Kidney (tissue), 14 donors: Measurements from ENCODE around the gene SHROOM4. TPM values are rescaled to one million over a fixed set of nuclear protein-coding genes. Genes with fewer than 3 reads are reported as not detected.
A peak's percentile ranks its signal among the peaks of the same experiment; 100 is the strongest.

Source experiments
- DNase-seq, 5 donors: peaks; one replicate each; pipeline ENCODE4 v3.0.0-alpha.2; 2013 to 2020
- FAIRE-seq: peaks from 2 replicates; lab custom pipeline; 2012; peaks lifted over from hg19 to GRCh38; lab: Jason Lieb, UNC
- H3K27ac ChIP-seq, 2 donors: one replicate each; pipeline ENCODE4 v1.7.0; 2013; ENCODE audit warnings: low read depth in 2 of 2, low read length in 2 of 2, inconsistent platforms in 1 of 2
- H3K27me3 ChIP-seq: one replicate; pipeline ENCODE4 v1.7.1; 2013; ENCODE audit warnings: low read length, inconsistent platforms; ENCODE audit not compliant: control insufficient read depth, insufficient read depth
- H3K36me3 ChIP-seq, 3 donors: one replicate each; pipeline versions ENCODE4 v1.7.0 to v1.7.1; 2013; ENCODE audit warnings: low read length in 3 of 3, control low read depth in 1 of 3, inconsistent platforms in 1 of 3; ENCODE audit not compliant: insufficient read depth in 3 of 3, control insufficient read depth in 2 of 3
- H3K4me1 ChIP-seq, 3 donors: one replicate each; pipeline versions ENCODE4 v1.7.0 to v1.7.1; 2013; ENCODE audit warnings: low read length in 3 of 3, inconsistent platforms in 1 of 3, low read depth in 1 of 3; ENCODE audit not compliant: control insufficient read depth in 2 of 3, insufficient read depth in 2 of 3
- H3K4me3 ChIP-seq, 3 donors: one replicate each; pipeline versions ENCODE4 v1.7.0 to v1.8.1; 2013; ENCODE audit warnings: low read length in 3 of 3, control low read depth in 1 of 3, inconsistent platforms in 1 of 3
- H3K9ac ChIP-seq, 3 donors: one replicate each; pipeline versions ENCODE4 v1.7.0 to v1.7.1; 2013; ENCODE audit warnings: low read length in 3 of 3, control low read depth in 1 of 3, inconsistent platforms in 1 of 3
- H3K9me3 ChIP-seq, 3 donors: one replicate each; pipeline versions ENCODE4 v1.7.0 to v1.7.1; 2013; ENCODE audit warnings: low read length in 3 of 3, control low read depth in 1 of 3, inconsistent platforms in 1 of 3; ENCODE audit not compliant: control insufficient read depth in 2 of 3, insufficient read depth in 1 of 3
- intact Hi-C: fragments of 100-400 bp; cut with DNase I; formaldehyde crosslinking; loops from one replicate; pipeline ENCODE4 v1.11.1; 2022
- polyA plus RNA-seq: library from polyadenylated mRNA; stranded (reverse); fragments of 350-450 nt; fragmentation: Illumina TruSeq; extraction: RNeasy Lipid Tissue Mini Kit (QIAGEN cat#74804); gene quantifications from one replicate; pipeline ENCODE4 v1.2.3, GENCODE V29; 2014; ENCODE audit warnings: low read depth, low replicate concordance; ENCODE audit not compliant: insufficient read depth
- total RNA-seq: library from RNA; stranded (reverse); fragmentation: NEBNext Ultra II Directional; extraction: Animal tissue kit (Norgen Biotek cat#: 25700); gene quantifications from one replicate; pipeline ENCODE4 v1.2.1, GENCODE V29; 2021
- TF ChIP-seq, protein P1 (sequence below): IDR thresholded peaks from 3 replicates; pipeline ENCODE4 v1.5.1; 2012; ENCODE audit warnings: mild to moderate bottlenecking, moderate library complexity, borderline replicate concordance; ENCODE audit not compliant: insufficient read depth; ENCODE audit errors: extremely low read depth
- donor health status: control.
- donor health status: control.
- donor health status: control.
- donor health status: control.
- donor health status: control.
- donor health status: DM: yes; HTN: yes; CAD: no.
- donor health status: Normal renal cell carcinoma (clear cell type).

SHROOM4 gene
- total and polyA plus RNA-seq, 2 donors from 2014 or later = 5.7 to 21.8 TPM

DNA sequence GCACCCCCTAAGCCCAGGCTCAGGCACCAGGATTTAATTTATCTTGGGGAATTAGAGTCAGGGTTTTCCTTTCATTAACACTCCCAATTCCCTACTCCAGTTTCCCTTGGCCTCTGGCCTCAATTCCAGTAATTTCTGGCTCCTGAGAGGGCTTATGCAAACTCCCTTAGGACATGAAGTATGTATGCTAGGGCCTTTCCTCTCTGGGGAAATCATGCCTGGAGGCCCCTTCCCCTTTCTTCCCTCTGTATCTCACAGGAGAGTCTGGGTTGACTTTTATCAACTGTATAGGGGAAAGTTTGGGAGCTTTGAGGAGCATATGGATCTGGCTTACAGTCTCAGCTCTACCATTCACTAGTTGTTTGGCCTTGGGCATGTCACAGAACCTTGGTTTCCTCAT lies 169.5 kb downstream of the SHROOM4 start:
- Histone ChIP-seq H3K9ac (no peak overlapping the region), H3K4me1 (no peaks in the 10 kb centered on the region), H3K27ac (no peak overlapping the region), H3K36me3 (no peaks in the 10 kb centered on the region), H3K9me3 (no peaks in the 10 kb centered on the region), H3K4me3 (no peak overlapping the region), H3K27me3 (no peaks in the 10 kb centered on the region)
- DNase-seq (no peak), FAIRE-seq (no peak)
- TF ChIP-seq, protein P1, sequence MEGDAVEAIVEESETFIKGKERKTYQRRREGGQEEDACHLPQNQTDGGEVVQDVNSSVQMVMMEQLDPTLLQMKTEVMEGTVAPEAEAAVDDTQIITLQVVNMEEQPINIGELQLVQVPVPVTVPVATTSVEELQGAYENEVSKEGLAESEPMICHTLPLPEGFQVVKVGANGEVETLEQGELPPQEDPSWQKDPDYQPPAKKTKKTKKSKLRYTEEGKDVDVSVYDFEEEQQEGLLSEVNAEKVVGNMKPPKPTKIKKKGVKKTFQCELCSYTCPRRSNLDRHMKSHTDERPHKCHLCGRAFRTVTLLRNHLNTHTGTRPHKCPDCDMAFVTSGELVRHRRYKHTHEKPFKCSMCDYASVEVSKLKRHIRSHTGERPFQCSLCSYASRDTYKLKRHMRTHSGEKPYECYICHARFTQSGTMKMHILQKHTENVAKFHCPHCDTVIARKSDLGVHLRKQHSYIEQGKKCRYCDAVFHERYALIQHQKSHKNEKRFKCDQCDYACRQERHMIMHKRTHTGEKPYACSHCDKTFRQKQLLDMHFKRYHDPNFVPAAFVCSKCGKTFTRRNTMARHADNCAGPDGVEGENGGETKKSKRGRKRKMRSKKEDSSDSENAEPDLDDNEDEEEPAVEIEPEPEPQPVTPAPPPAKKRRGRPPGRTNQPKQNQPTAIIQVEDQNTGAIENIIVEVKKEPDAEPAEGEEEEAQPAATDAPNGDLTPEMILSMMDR = no peak
- intact Hi-C loops = no loop called here

DNA sequence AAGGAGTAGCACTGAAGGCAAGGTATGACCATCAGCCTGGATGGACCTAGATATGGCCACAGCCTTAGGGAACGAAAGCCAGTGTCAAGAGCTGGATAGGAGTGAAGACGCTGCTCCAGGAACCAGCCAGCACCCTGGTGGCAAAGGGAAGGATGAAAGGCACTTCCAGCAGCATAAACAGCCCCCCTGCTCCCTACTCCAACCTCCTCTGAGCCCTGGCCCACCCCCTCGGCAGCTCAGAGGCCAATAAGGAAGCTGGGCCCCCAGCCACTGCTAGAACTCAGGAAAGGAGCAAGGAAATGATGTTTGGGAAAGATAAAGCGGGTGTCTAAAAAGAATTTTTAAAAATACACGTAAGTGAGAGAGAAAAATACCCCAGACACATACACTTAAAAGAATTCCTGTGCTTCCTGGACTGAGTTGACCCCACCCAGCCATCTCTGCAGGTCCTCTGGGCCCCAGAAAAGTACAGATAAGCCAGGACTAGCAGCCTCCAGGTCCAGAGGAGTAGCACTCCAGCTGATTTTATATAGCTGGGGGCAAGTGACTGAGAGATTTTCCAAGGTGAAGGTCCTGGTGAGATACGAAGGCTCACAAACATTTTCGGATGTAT lies 170.4 kb downstream of the SHROOM4 start:
- H3K9ac ChIP-seq = no peak overlapping the region
- H3K27ac ChIP-seq = no peak overlapping the region
- no peaks in the 10 kb centered on the region for H3K27me3 ChIP-seq
- TF ChIP-seq, protein P1 = no peak
- no peak for FAIRE-seq
- H3K4me3 ChIP-seq = peak overlapping the region in 2 of 3 donors; percentile 45 to 51
- no peaks in the 10 kb centered on the region for H3K9me3 ChIP-seq
- DNase-seq = peak in 1 of 5 donors; percentile 34
- intact Hi-C loops = no loop called here
- H3K36me3 ChIP-seq = no peaks in the 10 kb centered on the region
- no peaks in the 10 kb centered on the region for H3K4me1 ChIP-seq

DNA sequence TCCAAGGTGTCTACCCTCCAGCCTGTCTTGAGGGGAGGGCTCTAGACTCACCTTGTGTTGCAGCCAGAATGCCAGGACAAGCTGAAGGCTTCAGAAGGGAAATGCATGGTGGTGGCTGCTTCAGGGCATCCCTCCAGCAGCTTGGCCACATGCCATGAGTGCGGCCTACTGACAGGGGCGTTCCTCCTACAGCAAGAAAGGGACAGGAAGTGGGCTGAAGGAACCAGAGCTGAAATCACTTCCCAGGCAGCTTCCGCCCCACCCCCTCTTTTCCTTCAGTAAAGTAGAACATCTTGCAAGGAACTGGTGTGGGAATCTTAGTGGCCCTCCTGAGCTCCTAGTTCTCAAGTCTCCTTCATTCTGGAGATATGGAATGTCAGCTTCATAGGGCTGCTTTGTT lies 175.9 kb downstream of the SHROOM4 start:
- Histone ChIP-seq H3K36me3 (peaks cover 0 to 4% (median 3%) of the 10 kb centered on the region in 3 donors), H3K9ac (no peak overlapping the region), H3K9me3 (no peaks in the 10 kb centered on the region), H3K4me1 (peaks cover 0 to 3% (median 0%) of the 10 kb centered on the region in 3 donors), H3K27me3 (no peaks in the 10 kb centered on the region), H3K4me3 (no peak overlapping the region), H3K27ac (no peak overlapping the region)
- TF ChIP-seq, protein P1 = no peak
- peak in 2 of 5 donors; percentile 12 to 74 for DNase-seq
- no peak for FAIRE-seq
- intact Hi-C loops = no loop called here
